A673 (cell line): ENCODE measurements around the gene PAX5.

Experiments
- CTCF ChIP-seq: fragments of 300-800, 200-600 bp; sonication (generic); conservative IDR thresholded peaks from 2 replicates; pipeline ENCODE4 v1.5.1; 2017; ENCODE audit warnings: low read depth, mild to moderate bottlenecking, antibody characterized with exemption, low read length, moderate library complexity, mixed read lengths
- EZH2 ChIP-seq: fragments of 200-600 bp; sonication (generic); IDR thresholded peaks from 2 replicates; pipeline ENCODE4 v1.6.1; 2017; ENCODE audit warnings: borderline replicate concordance, low read depth, mild to moderate bottlenecking, mixed read lengths, antibody characterized with exemption, low read length; ENCODE audit not compliant: poor library complexity, severe bottlenecking

DNA sequence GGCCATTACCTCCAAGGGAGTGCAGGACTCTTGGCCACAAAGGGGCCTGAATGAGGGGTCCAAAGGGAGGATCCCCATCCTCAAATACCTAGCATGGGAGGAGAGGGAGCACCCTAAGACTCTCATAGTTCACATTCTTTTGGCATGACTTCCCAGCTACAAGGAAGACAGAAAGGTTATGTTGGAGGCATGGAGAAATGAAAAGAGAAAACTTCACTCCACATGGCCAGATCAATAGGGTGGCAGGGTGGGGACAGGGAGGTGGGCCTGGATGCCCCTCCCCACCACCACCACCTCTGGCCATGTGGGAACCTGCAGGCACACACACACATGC, 97.6 kb downstream of the PAX5 start:
- TF ChIP-seq CTCF (no peak), EZH2 (no peak)
